BE2C (cell line): Measurements from ENCODE around the gene INO80E.

Source experiments
- DNase-seq: peaks from one replicate; pipeline ENCODE4 v3.0.0-alpha.2; 2020
- H3K27me3 ChIP-seq: fragments of 250-450 bp; sonication (Bioruptor Pico); 2 replicates; pipeline ENCODE4 v1.5.1; 2020; ENCODE audit warnings: mild to moderate bottlenecking
- H3K36me3 ChIP-seq: fragments of 250-450 bp; sonication (Bioruptor Pico); 2 replicates; pipeline ENCODE4 v1.5.1; 2020; ENCODE audit warnings: mild to moderate bottlenecking
- H3K4me1 ChIP-seq: fragments of 250-450 bp; sonication (Bioruptor Pico); 2 replicates; pipeline ENCODE4 v1.5.1; 2020
- H3K4me3 ChIP-seq: 2 replicates; pipeline ENCODE4 v1.5.1; 2011; ENCODE audit warnings: low read depth, low read length
- H3K9me3 ChIP-seq: fragments of 250-450 bp; sonication (Bioruptor Pico); 2 replicates; pipeline ENCODE4 v1.5.1; 2020
- CTCF ChIP-seq: IDR thresholded peaks from 2 replicates; pipeline ENCODE4 v1.5.1; 2012; ENCODE audit warnings: mild to moderate bottlenecking, low read depth, low read length

Gene INO80E

GRCh38 chr16:29993191-29993902 is 2.7 kb upstream of the INO80E start:
- Histone ChIP-seq H3K9me3 (no peaks in the 10 kb centered on the region), H3K27me3 (no peaks in the 10 kb centered on the region), H3K36me3 (peaks cover 45% of the 10 kb centered on the region), H3K4me3 (no peak overlapping the region), H3K4me1 (no peaks in the 10 kb centered on the region)
- TF ChIP-seq CTCF = no peak
- DNase-seq = no peak

DNA sequence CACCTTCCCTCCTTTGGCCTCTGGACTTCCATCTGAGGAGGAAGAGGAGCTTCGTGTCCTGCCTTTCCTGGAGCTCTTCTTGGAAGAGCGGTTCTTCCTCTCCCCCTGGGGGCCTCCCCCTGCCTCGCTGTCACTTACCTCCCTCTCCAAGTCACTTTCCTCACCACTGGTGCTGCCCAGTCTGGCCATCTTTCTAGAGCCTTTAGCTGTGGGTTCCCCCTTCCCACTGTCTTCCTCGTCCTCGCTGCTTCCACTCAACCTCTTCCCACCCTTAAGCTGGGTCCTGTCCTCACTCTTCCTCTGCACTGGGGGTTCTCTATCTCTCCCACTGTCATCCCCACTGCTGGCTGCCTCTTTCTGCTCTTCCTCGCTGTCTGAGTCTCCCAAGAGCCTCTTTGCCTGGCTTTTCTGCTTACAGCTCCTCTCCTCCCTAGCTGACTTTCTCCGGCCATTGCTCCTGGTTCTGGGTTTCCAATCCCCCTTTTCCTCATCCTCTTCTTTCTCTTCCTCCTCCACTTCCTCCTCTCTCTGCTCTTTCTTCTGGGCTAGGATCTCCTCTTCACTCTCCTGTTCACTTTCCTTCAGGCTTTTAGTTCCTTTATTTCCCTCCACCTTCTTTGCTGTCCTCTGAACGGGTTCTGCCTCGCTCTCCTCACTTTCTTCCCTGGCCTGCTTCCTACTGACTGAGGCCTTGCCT is 2.0 kb upstream of the INO80E start:
- peak; percentile 1 for DNase-seq
- no peak overlapping the region for H3K4me3 ChIP-seq
- H3K27me3 ChIP-seq = no peaks in the 10 kb centered on the region
- TF ChIP-seq CTCF = no peak
- peaks cover 38% of the 10 kb centered on the region for H3K36me3 ChIP-seq
- H3K9me3 ChIP-seq = no peaks in the 10 kb centered on the region
- H3K4me1 ChIP-seq = no peaks in the 10 kb centered on the region

DNA sequence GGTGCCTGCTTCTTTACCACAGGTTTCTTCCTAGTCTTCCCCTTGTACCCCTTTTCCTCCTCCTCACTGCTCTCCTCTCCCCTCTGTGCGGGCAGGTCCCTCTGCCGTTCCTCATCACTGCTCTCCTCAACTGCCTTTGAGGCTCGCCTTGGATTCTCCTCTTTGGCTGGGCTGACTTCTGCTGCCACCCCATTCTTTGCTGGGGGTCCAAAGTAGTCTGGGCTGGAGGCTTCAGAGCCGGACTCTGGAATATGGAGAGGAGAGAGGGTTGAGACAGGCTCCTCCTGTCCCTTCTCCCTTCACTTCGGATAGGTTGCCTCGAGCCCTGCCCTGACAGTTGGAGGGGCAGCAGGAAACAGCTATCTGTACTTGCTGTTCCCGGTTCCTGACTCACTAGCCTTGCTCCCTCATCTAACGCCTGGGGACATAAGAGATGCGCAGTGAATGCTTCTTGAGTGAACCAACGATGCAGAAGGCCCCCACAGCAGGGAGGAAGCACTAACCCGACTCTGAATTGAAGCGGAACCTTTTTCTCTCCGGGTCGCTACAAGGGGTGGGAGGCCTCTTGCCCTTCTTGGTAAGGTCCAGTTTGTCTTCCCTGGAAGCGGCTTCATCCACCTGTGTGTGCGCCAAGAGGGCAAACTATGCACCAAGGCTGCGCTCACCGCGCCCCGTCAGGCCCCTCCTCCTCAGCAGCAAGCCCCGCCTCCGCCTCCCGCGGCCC is 1.3 kb upstream of the INO80E start:
- peak; percentile 11 for DNase-seq
- Histone ChIP-seq H3K27me3 (no peaks in the 10 kb centered on the region), H3K4me1 (no peaks in the 10 kb centered on the region), H3K36me3 (peaks cover 32% of the 10 kb centered on the region), H3K4me3 (peak overlapping the region; percentile 94), H3K9me3 (no peaks in the 10 kb centered on the region)
- no peak for TF ChIP-seq CTCF

- peak; percentile 93 for DNase-seq
- no peaks in the 10 kb centered on the region for H3K4me1 ChIP-seq
Measured at GRCh38 chr16:29995324-29995910, 624 bp upstream of the INO80E start, which contains the start of gene HIRIP3. Gene HIRIP3 (minus strand): TSS chr16:29995617. CDS start chr16:29995605, 12 bp downstream.

GRCh38 chr16:29996766-29997250 is 767 bp downstream of the INO80E start:
- DNase-seq = no peak
- peak overlapping the region; percentile 94 for H3K4me3 ChIP-seq
- H3K27me3 ChIP-seq = no peaks in the 10 kb centered on the region
- TF ChIP-seq CTCF = no peak
- no peaks in the 10 kb centered on the region for H3K9me3 ChIP-seq
- no peaks in the 10 kb centered on the region for H3K4me1 ChIP-seq
- peaks cover 19% of the 10 kb centered on the region for H3K36me3 ChIP-seq

More at GRCh38 chr16:29995324-29995910, 624 bp upstream of the INO80E start, which contains the start of gene HIRIP3:
- Histone ChIP-seq H3K9me3 (no peaks in the 10 kb centered on the region), H3K4me3 (peak within 1 kb of the TSS; percentile 94), H3K27me3 (no peaks in the 10 kb centered on the region), H3K36me3 (peaks cover 27% of the 10 kb centered on the region)
- no peak for TF ChIP-seq CTCF
